DMS79 (cell line): ENCODE measurements around the gene STUB1.

Experiments used
- DNase-seq: peaks from one replicate; lab custom pipeline; 2025; lab: John Stamatoyannopoulos, UW

Gene STUB1

GRCh38 chr16:725463-726187, 45.4 kb downstream of the STUB1 start:
- no peak for DNase-seq

GRCh38 chr16:726188-726437, 45.9 kb downstream of the STUB1 start:
- no peak for DNase-seq

- DNase-seq: no peak
Observed at GRCh38 chr16:726438-727290, 46.5 kb downstream of the STUB1 start, which contains the start of the genes CCDC78 and HAGHL. Gene CCDC78 (minus strand): TSS chr16:726443. CDS start chr16:726367, 76 bp downstream. Gene HAGHL (plus strand): TSS chr16:727106. CDS start chr16:727510, 404 bp downstream.

- no peak for DNase-seq
Observed at GRCh38 chr16:727291-727977, 47.2 kb downstream of the STUB1 start.

- no peak for DNase-seq
Observed at GRCh38 chr16:728131-728889, 48.1 kb downstream of the STUB1 start.

GRCh38 chr16:728890-729744, 48.9 kb downstream of the STUB1 start:
- DNase-seq: no peak

GRCh38 chr16:729768-730665, 49.8 kb downstream of the STUB1 start:
- DNase-seq: no peak

GRCh38 chr16:730666-731509, 50.7 kb downstream of the STUB1 start:
- DNase-seq: no peak

GRCh38 chr16:732332-732731, 52.1 kb downstream of the STUB1 start:
- DNase-seq: no peak
